Effector memory CD8-positive, alpha-beta T cell (primary cell): Measurements from ENCODE around the gene OSGEP.
A peak's percentile ranks its signal among the peaks of the same experiment; 100 is the strongest.

Experiments used
- ATAC-seq: fragments of 150-1000 bp; cut with Tn5 transposase; replicated peaks from 2 replicates; pipeline ENCODE4 v1.10.0; 2021; ENCODE audit warnings: mild to moderate bottlenecking, moderate library complexity
- DNase-seq, 3 experiments: peaks; one replicate each; pipeline ENCODE4 v3.0.0; 2021
- H3K27ac Mint-ChIP-seq, 2 donors: one replicate each; pipeline ENCODE4 v1.8.0; 2022; ENCODE audit warnings: mild to moderate bottlenecking in 2 of 2, mixed read lengths in 2 of 2, moderate library complexity in 2 of 2
- H3K27me3 Mint-ChIP-seq, 2 donors: one replicate each; pipeline ENCODE4 v1.8.0; 2022; ENCODE audit warnings: mixed read lengths in 2 of 2
- H3K36me3 Mint-ChIP-seq: one replicate; pipeline ENCODE4 v1.8.0; 2022; ENCODE audit warnings: mild to moderate bottlenecking, moderate library complexity, mixed read lengths; ENCODE audit not compliant: insufficient read depth
- H3K4me1 Mint-ChIP-seq, 2 donors: one replicate each; pipeline ENCODE4 v1.8.0; 2022; ENCODE audit warnings: low read depth in 2 of 2, mixed read lengths in 2 of 2
- H3K4me3 Mint-ChIP-seq, 2 donors: one replicate each; pipeline ENCODE4 v1.8.0; 2022; ENCODE audit warnings: mild to moderate bottlenecking in 2 of 2, mixed read lengths in 2 of 2, moderate library complexity in 2 of 2
- H3K9me3 Mint-ChIP-seq, 2 donors: one replicate each; pipeline ENCODE4 v1.8.0; 2022; ENCODE audit warnings: mixed read lengths in 2 of 2
- total RNA-seq, 9 experiments: gene quantifications; one replicate each; lab custom pipeline; 2026; lab: John Stamatoyannopoulos, UW

The OSGEP gene
- total RNA-seq, result 56.8 to 85.5 (median 73.5) reads per million in 9 experiments

GRCh38 chr14:20454516-20455354, at the start of gene OSGEP, which contains the start of gene APEX1:
OSGEP (minus strand) TSS chr14:20454812; CDS start chr14:20454683, 129 bp downstream.
APEX1 (plus strand) TSS chr14:20455226; CDS start chr14:20455646, 420 bp downstream.
- DNase-seq (peak; percentile 96 to 98 (median 97)), ATAC-seq (peak; percentile 81)
- Mint-ChIP-seq H3K36me3 (peaks cover 46% of the 10 kb centered on the region), H3K9me3 (no peaks in the 10 kb centered on the region), H3K27ac (no peak within 1 kb of the TSS), H3K27me3 (no peaks in the 10 kb centered on the region), H3K4me3 (no peak within 1 kb of the TSS), H3K4me1 (peaks cover 10 to 14% of the 10 kb centered on the region in 2 donors)

DNA sequence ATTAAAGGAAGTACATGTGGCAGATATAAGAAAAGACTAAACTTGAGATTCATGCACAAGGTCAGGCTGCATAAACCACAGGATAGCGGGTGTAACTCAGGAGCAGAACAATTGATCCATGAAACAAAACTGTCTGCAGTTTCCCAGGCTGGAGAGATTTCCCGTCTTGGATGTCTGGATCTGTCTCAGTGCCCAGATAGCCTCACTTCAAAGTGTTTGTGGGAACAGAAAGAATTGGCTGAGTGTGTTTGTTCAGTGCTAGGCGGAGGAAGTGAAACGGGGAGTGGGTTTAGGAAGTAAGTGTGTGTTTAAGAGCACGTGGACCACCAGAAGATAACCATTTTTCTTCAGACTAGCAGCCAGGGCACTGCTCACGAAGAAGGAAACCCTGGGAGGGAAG, 49.3 kb upstream of the OSGEP start:
- Mint-ChIP-seq H3K9me3 (no peaks in the 10 kb centered on the region), H3K36me3 (no peaks in the 10 kb centered on the region), H3K4me1 (peaks cover 0 to 8% of the 10 kb centered on the region in 2 donors), H3K4me3 (no peak overlapping the region), H3K27ac (no peak overlapping the region), H3K27me3 (peaks cover 0 to 7% of the 10 kb centered on the region in 2 donors)
- no peak for ATAC-seq
- no peak for DNase-seq

- Mint-ChIP-seq H3K9me3 (no peaks in the 10 kb centered on the region), H3K27ac (no peak overlapping the region), H3K27me3 (peaks cover 0 to 7% of the 10 kb centered on the region in 2 donors), H3K4me1 (peaks cover 0 to 8% of the 10 kb centered on the region in 2 donors), H3K4me3 (no peak overlapping the region), H3K36me3 (no peaks in the 10 kb centered on the region)
- no peak for ATAC-seq
- no peak for DNase-seq
These were observed 46.7 kb upstream of the OSGEP start for GRCh38 chr14:20501346-20501745.

DNA sequence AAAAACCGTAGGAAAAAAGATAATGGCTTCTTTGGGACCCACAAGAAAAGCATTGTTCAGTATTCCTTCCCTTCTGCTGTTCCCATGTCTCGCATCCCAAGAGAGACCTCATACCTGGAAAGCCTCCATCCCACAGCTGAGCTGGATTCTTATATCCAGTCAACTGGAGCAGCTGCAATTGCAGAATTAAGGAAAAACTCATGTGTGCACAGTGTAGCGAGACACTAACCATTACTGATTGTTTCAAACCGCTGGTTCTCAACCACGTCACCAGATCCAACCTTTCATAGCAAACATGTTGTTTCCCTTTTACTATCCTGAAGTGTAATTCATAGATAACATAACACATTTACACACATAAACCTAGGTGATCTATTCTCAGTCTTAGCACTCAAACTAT, 45.3 kb upstream of the OSGEP start:
- H3K4me3 Mint-ChIP-seq, result no peak overlapping the region
- H3K9me3 Mint-ChIP-seq, result no peaks in the 10 kb centered on the region
- H3K27ac Mint-ChIP-seq, result no peak overlapping the region
- peaks cover 0 to 7% of the 10 kb centered on the region in 2 donors for H3K27me3 Mint-ChIP-seq
- H3K4me1 Mint-ChIP-seq, result peaks cover 7 to 15% of the 10 kb centered on the region in 2 donors
- no peaks in the 10 kb centered on the region for H3K36me3 Mint-ChIP-seq
- no peak for ATAC-seq
- DNase-seq, result no peak

DNA sequence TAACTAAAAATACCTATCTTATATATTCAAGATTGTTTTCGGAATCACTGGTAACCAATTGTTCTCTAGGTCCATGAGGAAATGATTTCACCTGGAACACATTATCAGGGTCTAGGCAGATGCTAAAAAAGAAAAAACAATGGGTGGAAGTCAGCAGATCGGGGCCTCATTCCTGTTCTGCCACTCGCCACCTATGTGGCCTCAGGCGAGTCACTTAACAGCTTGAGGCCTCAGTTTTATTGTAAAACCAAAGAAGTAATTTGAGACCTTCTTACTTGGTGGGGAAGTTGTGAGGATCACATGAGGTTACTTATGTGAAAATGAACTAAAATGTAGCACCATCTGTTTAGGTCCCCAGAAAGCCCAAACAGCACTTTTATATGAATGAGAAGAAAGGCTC, 44.5 kb upstream of the OSGEP start:
- no peak overlapping the region for H3K4me3 Mint-ChIP-seq
- H3K36me3 Mint-ChIP-seq, result no peaks in the 10 kb centered on the region
- H3K9me3 Mint-ChIP-seq, result no peaks in the 10 kb centered on the region
- peak overlapping the region in 1 of 2 donors; percentile 53 for H3K27ac Mint-ChIP-seq
- peaks cover 0 to 7% of the 10 kb centered on the region in 2 donors for H3K27me3 Mint-ChIP-seq
- H3K4me1 Mint-ChIP-seq, result peaks cover 7 to 15% of the 10 kb centered on the region in 2 donors
- no peak for DNase-seq
- no peak for ATAC-seq

DNA sequence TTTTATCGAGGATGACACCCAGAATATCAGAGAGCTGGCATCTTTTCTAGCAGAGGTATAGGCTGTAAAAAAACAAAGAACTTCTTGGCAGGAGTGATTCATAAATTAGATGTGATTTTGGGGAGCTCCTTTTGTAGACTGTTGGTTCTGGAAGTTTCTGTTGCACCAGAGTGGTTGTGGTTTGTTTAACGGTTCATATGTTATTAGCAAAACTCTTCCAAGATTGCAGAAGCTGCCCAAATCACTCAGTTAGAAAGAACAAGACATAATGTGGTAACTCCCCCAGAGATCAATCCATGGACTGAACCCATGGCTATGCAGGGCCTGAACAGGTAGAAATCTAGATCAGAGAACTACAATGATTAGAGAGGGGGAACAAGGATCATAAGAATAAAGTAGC, 44.0 kb upstream of the OSGEP start:
- Mint-ChIP-seq H3K9me3 (no peaks in the 10 kb centered on the region), H3K4me3 (no peak overlapping the region), H3K36me3 (no peaks in the 10 kb centered on the region), H3K27me3 (peaks cover 0 to 3% of the 10 kb centered on the region in 2 donors), H3K27ac (peak overlapping the region in 1 of 2 donors; percentile 53), H3K4me1 (peaks cover 7 to 10% of the 10 kb centered on the region in 2 donors)
- DNase-seq (no peak), ATAC-seq (no peak)

- Mint-ChIP-seq H3K27ac (peak overlapping the region in 1 of 2 donors; percentile 15), H3K4me1 (peaks cover 20 to 23% of the 10 kb centered on the region in 2 donors), H3K9me3 (no peaks in the 10 kb centered on the region), H3K4me3 (no peak overlapping the region), H3K36me3 (no peaks in the 10 kb centered on the region), H3K27me3 (no peaks in the 10 kb centered on the region)
- ATAC-seq (no peak), DNase-seq (no peak)
These were observed 40.5 kb upstream of the OSGEP start for GRCh38 chr14:20494935-20495766.

- Mint-ChIP-seq H3K9me3 (no peaks in the 10 kb centered on the region), H3K27me3 (no peaks in the 10 kb centered on the region), H3K4me3 (no peak overlapping the region), H3K4me1 (peaks cover 30 to 34% of the 10 kb centered on the region in 2 donors), H3K36me3 (no peaks in the 10 kb centered on the region), H3K27ac (no peak overlapping the region)
- ATAC-seq (no peak), DNase-seq (no peak)
These were observed 39.0 kb upstream of the OSGEP start for GRCh38 chr14:20493634-20494033.

GRCh38 chr14:20492486-20492885, 37.9 kb upstream of the OSGEP start:
- H3K27me3 Mint-ChIP-seq, result no peaks in the 10 kb centered on the region
- ATAC-seq (no peak), DNase-seq (no peak)
- peak overlapping the region in 1 of 2 donors; percentile 45 for H3K27ac Mint-ChIP-seq
- no peaks in the 10 kb centered on the region for H3K9me3 Mint-ChIP-seq
- H3K4me3 Mint-ChIP-seq, result no peak overlapping the region
- peaks cover 36 to 44% of the 10 kb centered on the region in 2 donors for H3K4me1 Mint-ChIP-seq
- no peaks in the 10 kb centered on the region for H3K36me3 Mint-ChIP-seq

DNA sequence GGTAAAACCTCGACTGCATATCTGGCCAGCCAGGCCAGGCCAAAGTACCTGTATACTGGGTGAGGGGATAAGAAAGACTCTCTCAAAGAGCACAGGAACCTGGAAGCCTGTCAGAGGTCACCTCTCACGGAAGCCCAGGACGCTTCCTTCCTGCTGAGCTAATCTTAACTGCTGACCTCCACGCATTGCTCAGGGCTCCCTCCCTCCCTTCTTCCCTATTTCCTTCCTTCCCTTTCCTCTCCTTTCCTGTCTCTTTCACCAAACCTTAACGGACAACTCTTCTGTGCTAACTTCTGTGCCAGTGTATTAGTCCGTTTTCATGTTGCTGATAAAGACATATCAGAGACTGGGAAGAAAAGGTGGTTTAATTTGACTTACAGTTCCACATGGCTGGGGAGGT, 36.0 kb upstream of the OSGEP start:
- ATAC-seq, result no peak
- H3K9me3 Mint-ChIP-seq, result no peaks in the 10 kb centered on the region
- H3K36me3 Mint-ChIP-seq, result no peaks in the 10 kb centered on the region
- peak overlapping the region; percentile 14 to 61 for H3K4me3 Mint-ChIP-seq
- H3K27ac Mint-ChIP-seq, result peak overlapping the region; percentile 49 to 91
- peaks cover 45 to 56% of the 10 kb centered on the region in 2 donors for H3K4me1 Mint-ChIP-seq
- H3K27me3 Mint-ChIP-seq, result no peaks in the 10 kb centered on the region
- no peak for DNase-seq

GRCh38 chr14:20489093-20489994, 34.7 kb upstream of the OSGEP start:
- Mint-ChIP-seq H3K4me1 (peaks cover 46 to 56% of the 10 kb centered on the region in 2 donors), H3K9me3 (no peaks in the 10 kb centered on the region), H3K27me3 (no peaks in the 10 kb centered on the region), H3K36me3 (peaks cover under 1% of the 10 kb centered on the region), H3K27ac (peak overlapping the region; percentile 49 to 91), H3K4me3 (peak overlapping the region; percentile 54 to 61)
- DNase-seq, result no peak
- peak; percentile 56 for ATAC-seq

DNA sequence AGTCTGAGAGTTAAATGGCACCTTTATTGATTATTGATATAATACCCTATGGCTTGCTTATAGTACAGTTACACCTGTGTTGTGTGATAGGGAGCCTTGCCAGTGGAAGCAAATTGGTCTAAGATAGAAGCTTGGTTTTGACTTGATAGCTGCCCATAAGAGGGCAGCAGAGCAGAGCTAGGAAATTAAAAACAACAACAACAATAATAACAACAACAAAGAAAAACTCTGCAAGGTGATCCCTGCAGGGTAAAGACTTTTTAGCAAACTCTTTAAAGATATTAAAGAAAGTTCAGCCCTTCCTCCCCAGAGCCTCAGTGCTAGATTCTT, 32.7 kb upstream of the OSGEP start:
- Mint-ChIP-seq H3K36me3 (peaks cover 5% of the 10 kb centered on the region), H3K27me3 (no peaks in the 10 kb centered on the region), H3K9me3 (no peaks in the 10 kb centered on the region), H3K4me1 (peaks cover 46 to 60% of the 10 kb centered on the region in 2 donors), H3K4me3 (peak overlapping the region; percentile 11 to 64), H3K27ac (peak overlapping the region; percentile 0 to 73)
- ATAC-seq (peak; percentile 31), DNase-seq (no peak)
